Adrenal gland (tissue), 12 donors: ENCODE results near the gene ADAM30. TPM values are rescaled to one million over a fixed set of nuclear protein-coding genes. Genes with fewer than 3 reads are reported as not detected.

Experiments used
- DNase-seq, 7 donors: peaks; one replicate each; pipeline ENCODE4 v3.0.0-alpha.2; 2019 to 2020
- H3K27ac ChIP-seq, 5 donors: fragments of 200-600 bp; sonication (generic) in 4 of 5; 1 replicate in 3 of 5; 2 replicates in 2 of 5; pipeline versions ENCODE4 v1.5.1 to v1.8.0; 2016 to 2020; ENCODE audit warnings: mild to moderate bottlenecking in 1 of 5
- H3K27me3 ChIP-seq: fragments of 200-600 bp; 2 replicates; pipeline ENCODE4 v1.8.0; 2021
- H3K36me3 ChIP-seq, 2 donors: fragments of 200-600 bp; replicated peaks in 1 of 2; 1 replicate in 1 of 2; 2 replicates in 1 of 2; pipeline versions ENCODE4 v1.5.1 to v1.8.0; 2018 to 2022
- H3K4me1 ChIP-seq, 2 donors: fragments of 200-600 bp; replicated peaks in 1 of 2; 1 replicate in 1 of 2; 2 replicates in 1 of 2; pipeline versions ENCODE4 v1.5.1 to v1.8.0; 2018 to 2021
- H3K4me3 ChIP-seq, 4 donors: fragments of 200-600 bp; sonication (generic) in 3 of 4; one replicate each; pipeline ENCODE4 v1.5.1; 2016 to 2018
- H3K9me3 ChIP-seq, 3 donors: fragments of 200-600 bp; sonication (generic) in 1 of 3; replicated peaks in 1 of 3; 1 replicate in 2 of 3; 2 replicates in 1 of 3; pipeline versions ENCODE4 v1.5.1 to v1.8.0; 2016 to 2021
- CTCF ChIP-seq, 6 experiments: fragments of 450-650 bp in 4 of 6; fragments of 200-600 bp in 2 of 6; sonication (generic) in 1 of 6; IDR thresholded peaks; 1 replicate in 5 of 6; 2 replicates in 1 of 6; pipeline versions ENCODE4 v1.5.1 to v1.8.0; 2016 to 2021; ENCODE audit warnings: antibody characterized with exemption in 6 of 6, mild to moderate bottlenecking in 2 of 6, moderate library complexity in 1 of 6
- POLR2A ChIP-seq, 2 donors: fragments of 450-650 bp; IDR thresholded peaks; one replicate each; pipeline ENCODE4 v1.6.1; 2017; ENCODE audit warnings: antibody characterized with exemption in 2 of 2, mild to moderate bottlenecking in 2 of 2, moderate library complexity in 1 of 2
- WGBS, 4 donors: extraction: QIAGEN DNeasy Blood & Tissue Kit in 2 of 4; methylation state at CpG; one replicate each; pipeline versions ENCODE4 v1.1.5 to v1.1.7; 2013 to 2017; 5-methylcytosine and 5-hydroxymethylcytosine counted together
- intact Hi-C, 2 donors: fragments of 100-400 bp; cut with DNase I; formaldehyde crosslinking; loops; one replicate each; pipeline versions ENCODE4 v1.14.1 to v1.15.0; 2022 to 2023
- polyA plus RNA-seq, 3 donors: library from polyadenylated mRNA; stranded (reverse); fragments of 200-250 nt in 2 of 3; fragments of 350-450 nt in 1 of 3; fragmentation: Illumina TruSeq in 1 of 3; extraction: RNeasy Lipid Tissue Mini Kit (QIAGEN cat#74804) in 1 of 3; gene quantifications; one replicate each; pipeline ENCODE4 v1.2.3, GENCODE V29; 2013 to 2014
- total RNA-seq, 9 donors: library from RNA; depleted of rRNA in 4 of 9; stranded (reverse); fragments of >200 nt in 4 of 9; fragments of 120-200 nt in 1 of 9; fragmentation: NEBNext Ultra II Directional in 1 of 9; extraction: Animal tissue kit (Norgen Biotek cat#: 25700) in 1 of 9; gene quantifications; one replicate each; pipeline versions ENCODE4 v1.1.0 to v1.2.4, GENCODE V29; 2013 to 2023
- donor health status: healthy with polysubstance abuse.
- donor health status: Bipolar disorder and iron deficiency.
- donor health status: DM: yes; HTN: yes; CAD: no.
- donor health status: DM: no; HTN: no; CAD: no.
- donor health status: DM: no; HTN: no; CAD: no.
- donor health status: DM: yes; HTN: yes; CAD: no.

ADAM30 gene
- total and polyA plus RNA-seq, 12 donors = not detected

GRCh38 chr1:119929643-119930315 lies 33.5 kb upstream of the ADAM30 start:
- Histone ChIP-seq H3K27ac (no peak overlapping the region), H3K9me3 (peaks cover 0 to 5% (median 4%) of the 10 kb centered on the region in 3 donors), H3K36me3 (peaks cover 0 to 46% of the 10 kb centered on the region in 2 donors), H3K4me3 (no peak overlapping the region), H3K27me3 (no peaks in the 10 kb centered on the region), H3K4me1 (no peaks in the 10 kb centered on the region)
- TF ChIP-seq POLR2A (IDR thresholded peaks at IDR 0.05) (no peak), CTCF (IDR thresholded peaks at IDR 0.05) (no peak)
- intact Hi-C loops = no loop called here
- no peak for DNase-seq
- 90 to 98% (median 94%) methylated on average over 1 of the region's 1 CpG for WGBS, 4 donors

DNA sequence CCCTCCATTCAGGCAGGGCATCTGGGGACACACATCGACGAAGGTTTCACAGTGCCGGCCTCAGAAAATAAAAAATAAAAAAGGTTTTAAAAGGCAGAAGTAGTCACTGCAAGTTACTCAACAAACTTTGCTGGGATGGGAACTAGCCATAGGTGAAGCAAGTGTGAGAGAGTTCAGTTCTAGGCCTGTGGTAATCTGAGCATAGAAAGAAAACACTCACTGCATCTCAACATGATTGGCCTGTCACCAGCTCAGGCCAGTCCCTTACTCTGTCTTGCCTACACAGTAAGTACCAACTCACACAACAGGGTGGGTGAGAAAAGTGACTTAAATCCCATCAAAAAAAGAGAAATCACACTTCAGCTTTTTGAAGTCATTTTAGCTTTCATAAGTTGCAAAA lies 30.2 kb upstream of the ADAM30 start:
- DNase-seq = no peak

GRCh38 chr1:119924948-119925898 lies 28.9 kb upstream of the ADAM30 start:
- Histone ChIP-seq H3K27ac (no peak overlapping the region), H3K27me3 (no peaks in the 10 kb centered on the region), H3K4me1 (no peaks in the 10 kb centered on the region), H3K4me3 (no peak overlapping the region), H3K9me3 (no peaks in the 10 kb centered on the region), H3K36me3 (peaks cover 0 to 76% of the 10 kb centered on the region in 2 donors)
- TF ChIP-seq POLR2A (IDR thresholded peaks at IDR 0.05) (no peak), CTCF (IDR thresholded peaks at IDR 0.05) (no peak)
- WGBS, 4 donors = 88 to 95% (median 90%) methylated on average over 17 to 19 of the region's 19 CpGs
- intact Hi-C loops = no loop called here
- no peak for DNase-seq

More for the DNA sequence above, 30.2 kb upstream of the ADAM30 start:
- Histone ChIP-seq H3K4me3 (no peak overlapping the region), H3K27me3 (no peaks in the 10 kb centered on the region), H3K4me1 (no peaks in the 10 kb centered on the region), H3K36me3 (peaks cover 0 to 63% of the 10 kb centered on the region in 2 donors), H3K9me3 (no peaks in the 10 kb centered on the region), H3K27ac (no peak overlapping the region)
- intact Hi-C loops = no loop called here
- TF ChIP-seq CTCF (IDR thresholded peaks at IDR 0.05) (no peak), POLR2A (IDR thresholded peaks at IDR 0.05) (no peak)
- WGBS, 4 donors = 91 to 99% (median 96%) methylated on average over 3 of the region's 3 CpGs
